NT2/D1 (cell line): ENCODE data around the gene IL9R.
"Not testable (repeated sequence)": the region's sequence is repeated elsewhere in the genome, so short reads cannot be mapped to it uniquely, and the experiment has no call there.

Source experiments
- YY1 ChIP-seq: IDR thresholded peaks from 2 replicates; pipeline ENCODE4 v1.6.1; 2011; ENCODE audit not compliant: insufficient read length, insufficient read depth
- ZNF274 ChIP-seq: IDR thresholded peaks from 2 replicates; pipeline ENCODE4 v1.6.1; 2011; ENCODE audit warnings: mild to moderate bottlenecking, low read depth, low read length

- TF ChIP-seq YY1, ZNF274: not testable (repeated sequence)
Observed at GRCh38 chrX:156023002-156023401, 25.5 kb downstream of the IL9R start.
